ENCODE results near the gene NANOS2.
A peak's percentile ranks its signal among the peaks of the same experiment; 100 is the strongest.

NANOS2 gene

DNA sequence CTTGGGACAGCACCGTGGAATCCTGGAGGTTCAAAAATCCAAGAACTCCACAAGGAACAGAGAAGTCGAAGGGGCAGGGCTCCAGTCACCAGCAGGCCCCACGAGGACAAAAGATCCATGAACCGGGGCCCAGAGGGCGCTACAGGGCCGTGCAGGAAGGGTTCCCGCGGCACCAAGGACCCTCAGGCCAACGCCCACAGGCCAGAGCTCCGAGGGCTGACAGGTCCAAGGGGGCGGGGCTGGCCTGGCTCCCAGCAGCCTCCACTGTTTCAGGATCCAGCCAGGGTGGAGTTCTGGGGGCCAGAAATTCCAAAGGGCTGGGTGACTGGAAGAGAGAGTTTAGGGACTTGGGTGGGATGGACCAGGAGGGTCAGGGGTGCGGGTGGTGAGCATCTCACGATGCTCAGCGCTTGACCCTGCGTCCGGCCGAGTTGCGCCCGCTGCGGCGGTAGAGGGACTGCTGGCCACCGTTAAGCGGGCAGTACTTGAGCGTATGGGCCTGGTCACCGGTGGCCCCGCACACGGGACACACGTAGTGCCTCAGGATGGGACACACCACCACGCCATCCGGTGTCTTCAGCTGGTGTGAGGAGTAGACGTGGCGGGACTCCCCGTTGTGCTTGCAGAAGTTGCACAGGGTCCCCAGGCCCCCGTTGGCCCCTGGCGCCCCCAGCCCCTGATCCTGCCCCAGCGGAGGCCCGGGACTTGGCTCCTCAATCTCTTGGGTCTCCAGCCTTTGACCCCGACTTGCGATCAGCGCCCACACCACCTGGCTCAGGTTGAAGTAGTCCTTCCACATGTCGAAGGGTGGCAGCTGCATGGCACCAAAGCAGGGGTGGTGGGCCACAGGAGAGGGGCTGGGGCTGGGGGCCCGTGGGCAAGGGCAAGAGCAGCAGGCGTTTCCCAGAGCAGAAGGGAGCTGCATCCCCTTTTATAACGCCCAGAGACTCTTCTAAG lies at the start of gene NANOS2:
NANOS2 (minus strand) TSS at position 905 of the 957 bp plus-strand sequence; CDS start at position 820, 85 bp downstream.
- no peak for DNase-seq

DNA sequence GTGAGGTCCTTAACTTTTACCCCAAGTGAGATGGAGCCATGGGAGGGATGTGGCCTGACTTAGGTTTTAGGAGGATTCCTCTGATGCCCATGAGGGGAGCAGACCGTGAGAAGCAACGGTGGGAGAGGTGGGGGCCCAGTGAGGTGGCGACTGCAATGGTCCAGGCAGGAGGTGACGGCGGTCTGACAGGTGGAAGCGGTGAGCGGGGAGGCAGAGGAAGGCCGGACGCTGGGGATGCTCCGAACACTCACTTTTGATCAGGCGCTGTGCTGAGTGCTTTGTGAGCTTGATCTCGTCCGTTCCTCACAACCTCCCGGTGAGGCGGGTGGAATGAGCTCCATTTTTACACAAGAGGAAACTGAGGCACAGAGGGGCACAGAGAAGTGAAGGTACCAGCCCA lies 47.4 kb upstream of the NANOS2 start:
- no peak for DNase-seq

GRCh38 chr19:45960595-45961235 lies 46.1 kb upstream of the NANOS2 start:
- no peak for DNase-seq

DNA sequence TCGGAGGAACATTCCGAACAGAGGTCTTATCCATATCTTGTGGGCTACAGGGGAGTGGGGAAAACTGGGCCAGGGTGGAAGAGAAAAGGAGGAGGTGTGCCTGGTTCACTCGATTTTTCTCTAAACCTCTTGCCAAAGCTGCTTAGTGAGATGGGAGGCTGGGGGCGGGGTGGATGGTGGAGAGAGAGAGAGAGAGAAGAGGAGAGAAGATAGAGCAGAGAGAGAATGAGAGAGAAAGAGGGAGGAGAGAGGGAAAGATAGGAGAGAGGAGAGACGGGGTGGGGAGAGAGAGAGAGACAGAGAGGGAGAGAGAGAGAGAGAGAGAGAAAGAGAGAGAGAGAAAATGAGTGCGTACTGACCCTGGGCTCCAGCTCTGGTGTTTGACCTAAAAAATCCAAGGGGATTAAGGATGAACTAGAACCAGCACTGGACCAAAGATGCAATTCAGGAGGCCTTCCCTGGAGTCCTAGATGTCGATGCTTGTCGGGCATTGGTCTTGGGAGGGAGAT lies 45.0 kb upstream of the NANOS2 start:
- no peak for DNase-seq

DNA sequence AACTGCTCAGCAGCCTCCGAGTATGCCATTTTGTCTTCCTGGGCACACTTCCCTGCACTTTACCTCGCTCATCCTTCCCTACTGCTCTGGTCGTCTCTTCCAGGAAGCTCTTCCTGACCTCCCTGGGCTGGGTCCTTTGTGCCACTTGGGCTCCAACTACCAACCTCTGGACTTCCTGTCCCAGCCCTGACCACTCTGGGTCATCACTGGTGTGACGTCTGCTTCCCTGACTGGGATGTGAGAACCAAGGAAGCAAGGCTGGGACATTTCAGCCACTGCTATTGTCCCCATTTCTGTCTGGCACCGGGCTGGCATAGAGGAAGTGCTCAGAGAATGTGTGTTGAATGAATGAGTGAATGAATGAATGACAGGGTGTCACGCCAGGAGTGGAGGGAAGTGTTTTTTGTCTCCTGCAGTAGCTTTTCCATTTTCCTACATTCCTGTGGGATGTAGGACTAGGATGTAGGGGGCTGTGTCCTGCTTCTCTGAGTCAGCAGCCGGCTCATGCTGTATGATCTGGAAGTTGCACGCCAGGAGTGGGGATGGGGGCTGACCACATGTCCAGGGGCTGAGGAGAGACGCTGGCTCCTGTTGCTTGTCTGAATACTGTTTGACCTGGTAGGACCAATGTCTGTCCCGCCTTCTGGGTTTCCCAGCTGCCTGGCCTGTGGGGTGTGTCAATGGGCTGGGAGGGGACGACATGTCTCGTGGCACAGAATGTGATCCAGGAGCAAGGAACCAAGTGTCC lies 44.4 kb upstream of the NANOS2 start:
- DNase-seq = peak; percentile 16

- DNase-seq = no peak
These were observed 43.7 kb upstream of the NANOS2 start for GRCh38 chr19:45958320-45958719.

GRCh38 chr19:45955905-45956608 lies 41.5 kb upstream of the NANOS2 start:
- DNase-seq = no peak

GRCh38 chr19:45954156-45954555 lies 39.6 kb upstream of the NANOS2 start:
- DNase-seq = no peak

DNA sequence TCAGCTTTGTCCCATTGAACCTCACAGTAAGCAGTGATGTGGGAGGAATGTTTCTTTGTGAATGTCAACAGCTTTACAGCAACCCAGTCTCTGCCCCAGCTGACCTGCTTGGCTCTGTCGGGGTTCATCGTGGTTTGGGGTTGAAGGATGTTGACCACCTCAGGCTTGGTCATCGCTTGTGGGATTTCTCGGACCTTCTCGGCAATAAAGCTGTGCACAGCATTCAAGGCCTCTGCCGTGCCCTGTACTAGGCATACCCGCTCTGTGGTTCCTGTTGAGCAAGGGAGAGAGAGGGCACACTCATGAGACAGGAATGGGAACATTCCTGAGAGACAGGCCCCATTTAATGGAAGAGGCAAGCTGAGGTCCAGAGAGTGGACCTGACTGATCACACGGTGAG lies 39.1 kb upstream of the NANOS2 start:
- DNase-seq = peak; percentile 34

DNA sequence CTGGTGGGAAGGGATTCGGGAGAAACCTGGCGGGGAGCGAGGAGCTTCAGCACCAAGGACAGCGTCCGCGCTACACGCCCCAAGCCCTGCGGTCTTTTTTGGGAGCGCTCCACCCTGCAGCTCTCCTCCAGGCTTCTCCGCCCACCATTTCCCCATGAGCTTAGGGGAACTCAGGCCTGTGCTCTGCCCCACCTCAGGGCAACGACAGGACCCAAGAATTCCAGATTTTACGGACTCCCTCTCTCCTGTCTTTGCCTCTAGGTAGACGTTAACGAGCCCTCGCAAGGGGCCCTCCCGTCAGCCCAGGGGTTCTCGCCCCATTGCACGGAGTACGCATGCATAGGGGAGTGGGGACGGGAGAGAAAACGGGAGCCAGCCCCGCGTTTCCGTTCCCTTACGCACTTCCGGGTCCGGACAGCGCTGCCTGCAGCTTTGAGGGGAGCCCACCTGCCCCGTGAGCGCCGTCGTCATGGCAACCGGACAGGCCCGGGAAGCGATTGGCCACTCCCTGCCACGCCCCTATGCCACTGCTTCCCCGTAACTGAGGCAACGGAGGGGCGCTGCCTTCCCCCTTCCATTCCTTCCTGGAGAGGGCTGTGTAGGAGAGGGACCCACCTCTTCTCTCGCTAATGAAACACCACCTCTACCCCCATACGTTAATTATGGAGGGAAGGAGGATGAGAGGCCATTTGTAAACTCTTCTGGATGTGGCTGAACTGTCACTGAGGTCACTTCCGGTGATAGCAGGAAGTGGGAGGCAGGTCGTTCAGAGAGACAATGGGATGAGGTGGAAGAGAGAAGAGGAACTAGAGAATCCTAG lies 38.3 kb upstream of the NANOS2 start:
- DNase-seq = peak; percentile 35

DNA sequence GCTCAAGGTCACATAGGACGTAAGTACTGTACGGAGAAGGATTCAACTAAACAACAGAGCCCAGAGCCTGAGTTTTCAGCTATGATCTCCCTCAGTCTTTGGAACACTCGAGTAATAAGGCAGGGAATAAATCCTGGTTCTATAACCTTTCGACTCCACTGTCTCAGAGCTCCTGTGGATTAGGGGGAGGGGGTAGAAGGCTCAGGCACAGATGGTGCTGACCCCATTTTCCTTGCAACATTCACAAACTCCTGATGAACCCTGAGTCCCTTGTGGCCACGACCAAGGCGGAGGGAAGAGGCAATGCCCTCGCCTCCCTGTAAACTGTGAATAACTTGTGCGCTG lies 37.7 kb upstream of the NANOS2 start:
- no peak for DNase-seq

DNA sequence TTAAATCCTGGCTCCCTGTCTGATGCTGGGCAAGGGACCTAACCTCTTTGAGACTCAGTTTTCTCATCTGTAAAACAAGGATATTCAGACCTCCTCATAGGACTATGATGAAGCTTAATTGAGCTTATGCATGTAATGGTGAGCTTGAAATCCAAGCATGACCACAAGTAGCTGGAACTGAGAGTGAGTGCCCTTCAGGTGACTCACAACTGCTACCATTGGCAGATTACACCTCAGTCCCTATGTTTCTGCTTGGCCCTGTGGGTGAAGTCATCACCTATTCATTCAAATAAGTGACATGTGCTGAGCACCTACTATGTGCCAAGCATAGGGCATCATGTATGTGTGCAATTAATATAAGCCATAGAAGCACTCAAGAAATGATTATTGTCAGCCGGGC lies 33.3 kb upstream of the NANOS2 start:
- DNase-seq = peak; percentile 19

GRCh38 chr19:45940515-45940805 lies 25.9 kb upstream of the NANOS2 start:
- no peak for DNase-seq

- DNase-seq = no peak
These were observed 25.4 kb upstream of the NANOS2 start for GRCh38 chr19:45939792-45940514.

- no peak for DNase-seq
These were observed 24.2 kb upstream of the NANOS2 start for GRCh38 chr19:45938733-45939319.

DNA sequence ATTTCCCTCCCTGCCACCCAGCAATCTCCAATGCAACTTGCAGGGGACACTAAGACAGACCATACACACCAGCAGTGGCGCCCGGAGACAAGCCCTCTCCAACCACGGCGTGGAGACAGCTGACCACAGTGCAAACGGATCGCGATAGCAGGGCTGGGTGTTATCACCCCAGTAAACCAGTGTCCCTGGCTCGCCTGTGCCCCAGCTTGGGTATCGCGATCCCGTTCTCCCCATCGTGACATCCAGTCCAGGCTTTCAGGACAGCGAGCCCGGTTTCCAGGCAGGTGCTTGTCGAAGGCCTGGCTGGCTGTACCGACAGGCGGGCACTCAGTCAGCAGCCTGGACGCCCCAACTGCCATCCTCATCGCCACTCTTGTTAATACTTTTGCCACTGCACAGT lies 20.7 kb upstream of the NANOS2 start:
- DNase-seq = no peak

- no peak for DNase-seq
These were observed 20.1 kb upstream of the NANOS2 start for GRCh38 chr19:45934551-45935230.

- DNase-seq = no peak
These were observed 19.2 kb upstream of the NANOS2 start for GRCh38 chr19:45933759-45934158.

- no peak for DNase-seq
These were observed 16.5 kb upstream of the NANOS2 start for GRCh38 chr19:45931055-45931454.

GRCh38 chr19:45929247-45929646 lies 14.7 kb upstream of the NANOS2 start:
- no peak for DNase-seq

All from HCEC 1CT (cell line).